Stimulated activated CD4-positive, alpha-beta T cell treated with anti-CD3 and anti-CD28 coated beads, Interleukin-12 subunit alpha, Interleukin-12 subunit beta, amount 100 ng/mL, for 24 hours (primary cell): ENCODE results near the gene PPFIBP1.
A peak's percentile ranks its signal among the peaks of the same experiment; 100 is the strongest.
"Not testable (repeated sequence)": the region's sequence is repeated elsewhere in the genome, so short reads cannot be mapped to it uniquely, and the experiment has no call there.

Source experiments
- DNase-seq, 2 experiments: peaks; one replicate each; pipeline ENCODE4 v3.0.0-alpha.2; 2020; ENCODE audit warnings: low read depth in 2 of 2

The PPFIBP1 gene

GRCh38 chr12:27709932-27710591, 186.1 kb downstream of the PPFIBP1 start:
- DNase-seq = no peak

DNA sequence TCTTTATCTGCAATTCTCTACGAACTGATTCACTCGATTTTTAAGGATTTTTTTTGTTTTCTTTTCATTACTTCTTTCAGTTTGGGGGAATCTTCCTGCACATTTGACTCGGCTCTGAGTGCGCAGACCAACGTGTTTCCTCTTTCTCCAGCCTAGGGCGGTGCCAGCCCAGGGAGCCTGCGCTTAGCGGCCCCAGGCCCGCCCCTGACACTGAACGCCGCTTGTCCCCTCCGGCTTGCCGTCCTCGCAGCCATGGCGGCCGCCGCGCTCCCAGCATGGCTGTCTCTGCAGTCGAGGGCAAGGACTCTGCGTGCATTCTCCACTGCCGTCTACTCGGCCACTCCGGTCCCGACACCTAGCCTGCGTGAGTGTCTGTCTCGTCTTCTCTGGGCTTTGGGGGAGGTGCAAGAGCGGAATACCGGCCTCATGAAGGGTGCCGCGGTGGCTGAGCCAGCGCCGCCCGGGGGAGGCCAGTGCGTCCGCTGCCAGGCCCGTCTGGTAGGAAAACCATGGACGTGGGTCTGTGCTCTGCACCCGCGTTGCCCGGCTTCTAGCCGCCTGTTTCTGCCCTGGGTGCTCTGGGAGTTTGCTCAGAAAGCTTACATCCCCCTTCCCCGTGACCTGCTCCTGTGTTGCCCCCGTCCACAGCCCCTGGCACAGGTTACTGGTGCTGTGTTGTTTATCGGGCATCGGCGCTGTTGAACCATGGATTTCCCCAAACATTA, 186.7 kb downstream of the PPFIBP1 start, which contains the start of gene MRPS35:
Gene MRPS35, plus strand, starts transcription at position 241 of the 725 bp plus-strand sequence. Its CDS starts 12 bp downstream, at position 253.
- DNase-seq = peak; percentile 79 to 86

- DNase-seq = peak in 1 of 2 experiments; percentile 12
Observed at GRCh38 chr12:27711317-27711682, 187.3 kb downstream of the PPFIBP1 start.

DNA sequence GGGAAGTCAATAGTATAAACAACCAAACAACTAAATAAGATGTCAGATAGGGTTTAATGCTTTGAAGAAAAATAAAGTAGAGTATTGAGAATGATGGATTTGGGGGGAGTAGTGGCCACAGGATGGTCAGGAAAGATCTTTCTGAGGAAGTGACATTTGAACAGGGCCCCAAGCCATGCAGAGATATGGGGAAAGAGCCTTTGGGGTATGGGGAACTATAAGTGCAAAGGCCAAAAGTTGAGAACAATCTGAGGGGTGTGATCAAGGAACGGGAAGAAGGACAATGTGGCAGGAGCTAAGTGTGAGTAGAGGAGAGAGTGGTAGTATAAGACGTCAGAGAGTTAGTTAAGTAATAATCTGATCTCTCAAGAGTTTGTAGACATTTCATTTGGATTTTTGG, 188.0 kb downstream of the PPFIBP1 start:
- no peak for DNase-seq

GRCh38 chr12:27723212-27723611, 199.2 kb downstream of the PPFIBP1 start:
- DNase-seq = no peak

- no peak for DNase-seq
Observed at GRCh38 chr12:27730097-27730588, 206.1 kb downstream of the PPFIBP1 start.

DNA sequence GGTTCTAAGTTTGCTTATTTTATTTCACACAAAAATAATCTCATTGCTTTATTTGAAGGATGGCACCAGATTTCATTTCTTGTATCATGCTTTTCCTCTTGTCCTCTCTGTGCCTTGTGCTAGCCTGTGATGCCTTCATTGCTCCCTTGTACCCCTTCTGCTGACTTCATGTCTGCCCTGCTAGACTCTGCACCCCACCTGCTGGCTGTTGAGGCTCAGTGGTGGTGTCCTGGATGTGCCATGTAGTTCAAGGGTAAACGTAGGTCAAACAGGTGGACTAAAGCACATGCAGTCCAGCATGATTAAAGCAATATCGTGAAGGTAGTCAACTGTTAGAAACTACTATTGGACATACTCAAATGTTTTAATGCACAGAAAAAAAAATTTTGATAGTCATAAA, 208.3 kb downstream of the PPFIBP1 start:
- no peak for DNase-seq

DNA sequence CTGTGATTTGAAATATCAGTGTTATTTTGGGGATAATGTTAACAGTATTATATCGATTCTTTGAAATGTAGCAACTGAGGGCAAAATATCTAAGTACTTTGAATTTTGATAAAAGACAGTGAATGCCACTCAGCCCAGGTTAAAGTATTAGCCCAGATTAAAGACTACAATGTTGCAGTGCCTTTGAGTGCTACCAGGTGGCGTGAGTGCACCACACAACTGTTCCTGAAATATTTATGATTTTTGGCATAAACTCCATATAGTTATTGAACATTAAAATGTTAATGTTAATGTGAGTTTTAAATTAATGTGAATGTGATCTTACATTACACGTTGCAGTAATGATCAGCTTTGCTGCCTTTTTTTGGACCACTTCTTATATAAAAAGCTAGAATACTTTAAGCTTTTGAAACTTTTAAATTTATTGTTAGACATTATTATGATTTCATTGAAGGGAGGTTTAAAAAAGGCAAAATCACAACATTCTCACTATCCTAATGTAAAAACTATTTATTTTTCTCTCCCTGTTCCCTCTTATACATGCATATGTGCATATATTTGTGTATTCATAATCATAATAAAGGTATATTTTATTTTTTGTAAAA, 209.1 kb downstream of the PPFIBP1 start:
- peak in 1 of 2 experiments; percentile 11 for DNase-seq

DNA sequence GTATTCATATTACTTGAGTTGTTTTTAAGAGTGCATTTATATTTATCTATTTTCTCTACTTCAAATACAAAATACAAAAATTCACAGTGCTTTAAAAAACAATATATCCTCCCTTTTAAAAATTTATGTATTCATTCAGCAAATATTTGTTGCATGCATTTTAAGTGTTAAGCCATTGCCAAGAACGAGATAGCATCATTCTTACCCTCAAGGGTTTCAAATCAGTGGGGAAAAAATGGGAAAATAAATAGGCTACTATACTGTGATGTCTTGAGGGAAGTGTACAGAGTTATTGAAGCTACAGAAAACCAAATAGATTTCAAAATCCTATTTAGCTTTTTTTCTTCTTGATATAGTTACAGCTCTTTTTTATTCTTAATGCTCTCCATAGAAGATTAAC, 209.8 kb downstream of the PPFIBP1 start:
- DNase-seq = no peak

- DNase-seq = not testable (repeated sequence)
Observed at GRCh38 chr12:27734321-27734720, 210.3 kb downstream of the PPFIBP1 start.

- no peak for DNase-seq
Observed at GRCh38 chr12:27743601-27744000, 219.6 kb downstream of the PPFIBP1 start.
